GM19035 (cell line): ENCODE measurements around the gene NTM.

ENCODE experiments used
- ATAC-seq: cut with Tn5 transposase; IDR thresholded peaks from one replicate; pipeline ENCODE4 v1.9.1; 2021; ENCODE audit not compliant: unreplicated experiment

Gene NTM

GRCh38 chr11:131977231-131977630 lies 606.8 kb downstream of the NTM start:
- no peak for ATAC-seq

DNA sequence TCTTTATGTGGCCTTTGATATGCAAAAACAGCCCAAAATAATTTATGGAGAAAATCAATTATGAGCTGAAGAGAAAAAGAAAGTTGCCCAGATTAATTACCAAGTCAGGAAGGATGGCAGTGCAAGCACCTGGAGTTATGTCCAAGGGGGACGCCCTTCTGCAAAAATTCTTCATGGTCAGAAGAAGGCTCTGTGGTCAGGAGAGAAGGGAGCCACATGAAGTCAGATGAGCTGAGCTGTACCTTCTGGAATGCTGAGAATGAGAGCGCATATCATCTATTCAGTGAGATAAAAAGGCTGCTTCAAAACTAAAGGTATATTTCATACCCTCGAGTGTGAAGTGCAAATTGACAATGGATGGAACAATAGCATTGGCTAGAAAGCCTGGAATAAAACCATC lies 607.4 kb downstream of the NTM start:
- no peak for ATAC-seq

- ATAC-seq, result no peak
Observed at GRCh38 chr11:131978351-131978750, 607.9 kb downstream of the NTM start.

GRCh38 chr11:131979364-131979763 lies 608.9 kb downstream of the NTM start:
- ATAC-seq, result no peak

GRCh38 chr11:131980199-131980598 lies 609.8 kb downstream of the NTM start:
- ATAC-seq, result no peak

GRCh38 chr11:131980888-131981668 lies 610.7 kb downstream of the NTM start:
- no peak for ATAC-seq

DNA sequence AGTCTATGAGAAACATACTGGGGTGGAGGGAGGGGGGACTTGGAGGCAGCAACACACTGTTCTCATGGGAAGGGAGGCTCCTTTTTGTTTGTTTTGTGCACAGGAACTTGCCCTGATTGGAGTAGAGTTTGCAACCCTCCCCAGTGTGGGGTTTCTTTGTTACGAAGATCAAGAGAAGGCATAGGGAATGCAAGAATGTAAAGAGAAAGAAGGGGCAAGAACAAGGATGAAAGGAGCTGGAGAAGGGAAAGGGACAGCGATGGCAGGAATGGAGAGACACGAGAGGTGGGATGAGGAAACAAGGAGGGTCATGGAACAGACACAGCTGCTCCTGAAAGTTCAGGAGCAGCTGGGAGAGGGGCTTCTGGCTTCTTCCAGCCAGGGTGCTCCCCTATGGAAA lies 611.7 kb downstream of the NTM start:
- no peak for ATAC-seq

DNA sequence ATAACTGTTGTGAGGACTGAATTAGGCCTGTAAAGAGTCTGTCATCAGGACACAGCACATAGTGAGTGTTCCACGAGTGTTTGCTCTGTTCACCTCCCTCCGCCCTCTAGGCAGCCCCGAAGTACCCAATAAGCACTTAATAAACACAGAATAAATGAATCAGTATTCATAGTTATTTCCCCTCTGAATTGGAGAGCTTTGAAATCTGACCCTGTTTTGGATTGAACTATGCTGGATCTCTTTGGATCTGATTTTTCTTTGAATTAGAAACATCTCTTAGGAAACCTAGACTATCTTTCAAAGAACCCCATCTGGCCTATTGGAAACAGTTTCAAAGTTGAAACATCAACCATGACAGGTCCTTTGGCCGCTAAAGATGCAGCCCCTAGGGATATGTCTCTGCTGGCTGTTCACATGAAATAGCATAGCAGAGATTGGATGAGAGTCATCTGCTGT lies 615.5 kb downstream of the NTM start:
- no peak for ATAC-seq

DNA sequence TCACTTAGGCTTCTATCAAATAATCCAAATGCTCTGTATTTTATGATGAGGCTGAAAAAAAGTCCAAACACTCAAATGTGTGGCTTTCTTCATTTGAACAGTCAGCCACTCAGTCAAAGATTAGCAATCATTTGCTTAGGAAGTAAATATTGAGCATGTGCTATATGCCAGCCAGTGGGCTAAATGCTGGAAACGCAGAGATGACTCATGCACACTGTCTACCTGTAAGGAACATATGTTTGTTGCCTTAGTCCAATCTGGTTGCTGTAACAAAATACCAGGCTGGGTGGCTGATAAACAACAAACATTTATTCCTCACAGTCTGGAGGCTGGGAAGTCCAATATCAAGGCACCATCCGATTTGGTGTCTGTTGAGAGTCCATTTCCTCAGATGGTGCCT lies 617.3 kb downstream of the NTM start:
- no peak for ATAC-seq

- no peak for ATAC-seq
Observed at GRCh38 chr11:131991606-131992005, 621.2 kb downstream of the NTM start.

DNA sequence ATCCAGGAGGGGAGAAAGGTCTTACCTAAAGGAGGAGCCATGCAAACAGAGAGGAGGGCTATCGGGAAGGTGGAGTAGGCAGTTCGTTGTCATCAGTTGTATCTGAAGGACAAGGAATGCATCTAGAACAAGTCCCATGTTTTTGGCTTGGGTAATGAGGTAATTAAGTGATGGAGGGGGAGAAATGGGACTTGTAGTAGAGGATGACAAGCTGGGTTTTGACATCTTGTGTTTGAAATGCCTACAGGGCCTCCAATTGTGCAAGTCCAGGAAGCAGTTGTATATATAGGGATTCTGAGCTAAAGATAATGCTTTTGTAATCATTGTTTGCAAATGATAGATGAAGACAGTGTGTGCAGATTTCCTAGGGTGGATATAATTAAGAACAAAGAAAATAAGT lies 622.8 kb downstream of the NTM start:
- ATAC-seq, result no peak

- ATAC-seq, result no peak
Observed at GRCh38 chr11:131998020-131998419, 627.6 kb downstream of the NTM start.

DNA sequence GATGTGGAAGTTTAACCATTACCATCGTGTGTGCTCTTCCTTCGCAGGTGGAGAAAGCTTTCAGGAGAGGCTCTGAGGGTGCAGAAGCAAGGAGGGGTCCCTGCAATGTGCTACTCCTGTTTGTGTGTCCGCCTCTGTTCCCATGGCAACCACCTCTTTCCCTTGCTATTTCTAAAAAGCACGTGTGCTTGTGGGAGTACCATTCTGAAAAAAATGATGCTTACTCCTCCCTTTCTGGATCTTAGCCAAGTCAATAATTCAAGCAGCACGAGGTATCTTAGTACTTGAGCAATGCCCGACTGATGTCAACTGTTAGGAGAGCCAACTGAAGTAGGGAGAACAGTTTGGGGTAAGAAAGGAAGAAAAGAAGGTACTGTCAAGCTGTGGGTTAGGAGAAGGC lies 628.7 kb downstream of the NTM start:
- no peak for ATAC-seq

- ATAC-seq, result no peak
Observed at GRCh38 chr11:131999955-132000354, 629.5 kb downstream of the NTM start.

DNA sequence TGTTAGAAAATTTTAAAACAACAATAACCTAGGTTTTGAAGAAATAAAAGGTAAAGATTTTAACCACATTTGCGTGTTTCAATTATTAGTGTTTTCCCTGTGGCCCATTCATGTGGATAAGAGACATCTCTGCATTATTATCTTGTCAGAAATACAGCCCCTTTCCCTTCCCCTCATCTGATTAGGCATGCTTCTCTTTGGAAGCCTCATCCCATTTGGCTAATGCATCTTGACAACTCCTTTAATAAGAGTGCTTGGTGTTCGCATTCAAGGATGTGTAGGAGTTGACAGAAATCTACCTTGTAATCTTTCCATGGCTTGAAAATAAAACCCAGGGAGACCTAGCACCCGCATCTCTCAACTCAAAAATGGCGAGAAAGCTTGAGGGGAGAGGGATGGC lies 635.5 kb downstream of the NTM start:
- ATAC-seq, result no peak

GRCh38 chr11:132006884-132007580 lies 636.6 kb downstream of the NTM start:
- ATAC-seq, result no peak

- ATAC-seq, result no peak
Observed at GRCh38 chr11:132008226-132008625, 637.8 kb downstream of the NTM start.

DNA sequence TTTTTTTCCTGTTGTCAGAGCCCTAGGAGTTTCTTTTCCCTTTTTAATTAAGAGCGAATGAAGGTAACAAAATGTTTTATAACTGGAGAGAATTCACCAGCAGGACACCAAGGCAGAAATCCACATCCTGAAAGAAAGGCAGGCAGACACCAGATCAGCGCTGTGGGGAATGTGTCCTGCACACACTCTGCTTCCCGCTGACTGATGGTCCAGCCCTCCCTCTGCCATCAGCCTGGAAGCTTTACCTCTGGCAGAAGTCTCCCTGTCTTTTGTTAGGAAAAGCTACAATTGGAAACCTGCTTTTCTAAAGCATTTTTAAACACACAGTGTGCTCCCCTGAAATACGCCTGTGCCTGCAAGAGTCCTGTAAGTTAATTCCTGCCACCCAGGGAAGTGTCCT lies 638.5 kb downstream of the NTM start:
- ATAC-seq, result no peak

GRCh38 chr11:132020001-132020400 lies 649.6 kb downstream of the NTM start:
- ATAC-seq, result no peak

- ATAC-seq, result no peak
Observed at GRCh38 chr11:132022285-132022684, 651.9 kb downstream of the NTM start.

- no peak for ATAC-seq
Observed at GRCh38 chr11:132022733-132023478, 652.5 kb downstream of the NTM start.
